ENCODE data around the gene CBLB.
A peak's percentile ranks its signal among the peaks of the same experiment; 100 is the strongest.

The CBLB gene

DNA sequence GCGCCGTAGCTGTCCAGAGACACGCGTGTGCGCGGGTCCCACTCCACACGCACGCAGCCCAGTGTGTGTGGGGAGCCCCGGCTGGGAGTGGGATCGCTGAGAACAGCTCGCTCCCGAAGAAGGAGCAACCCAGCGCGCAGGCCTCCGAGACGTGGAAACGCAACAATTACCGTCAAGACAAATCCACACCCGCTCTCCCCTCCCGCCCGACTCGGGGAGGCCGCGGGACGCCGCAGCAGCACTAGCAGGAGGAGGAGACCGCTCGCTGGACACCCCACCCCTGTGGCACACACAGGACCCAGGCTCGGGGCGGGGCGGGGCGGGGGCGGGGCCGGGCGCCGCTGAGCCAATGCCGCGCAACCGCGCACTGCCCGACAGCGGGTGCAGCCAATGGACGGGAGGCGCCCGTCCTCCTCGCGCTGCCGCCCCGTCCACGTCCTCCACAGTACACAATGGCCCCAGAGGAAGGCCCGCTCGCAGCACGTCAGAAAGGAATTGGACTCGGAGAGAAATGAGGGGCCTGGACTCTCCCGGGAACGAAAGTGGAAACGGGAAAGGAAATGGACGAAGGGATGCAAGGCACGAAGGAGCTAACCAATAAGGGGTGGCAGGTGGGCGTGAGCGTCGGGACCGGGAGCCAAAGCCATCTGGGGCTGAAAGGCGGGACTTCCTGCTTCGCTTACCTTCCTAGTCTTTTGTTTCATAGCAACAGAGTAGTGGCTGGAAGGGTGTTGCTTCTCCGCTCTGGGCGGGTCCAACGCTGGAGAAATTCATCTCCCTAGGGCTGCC, at the start of gene CBLB:
TSS of gene CBLB (minus strand) at position 271 of the 789 bp plus-strand sequence. CDS start 1,435 bp downstream, outside the sequence.
- no peak for TF ChIP-seq CTCF (IDR thresholded peaks at IDR 0.05; ENCODE audit: control insufficient read depth, extremely low read depth, insufficient read depth)
- H3K4me3 ChIP-seq (ENCODE audit: low read depth, low read length) = peak within 1 kb of the TSS; percentile 81
- DNase-seq (ENCODE audit: low read depth) = peak; percentile 94

GRCh38 chr3:105916767-105917166, 48.0 kb upstream of the CBLB start:
- no peak for DNase-seq (ENCODE audit: low read depth)
- TF ChIP-seq CTCF (IDR thresholded peaks at IDR 0.05; ENCODE audit: control insufficient read depth, extremely low read depth, insufficient read depth) = no peak
- no peak overlapping the region for H3K4me3 ChIP-seq (ENCODE audit: low read depth, low read length)

DNA sequence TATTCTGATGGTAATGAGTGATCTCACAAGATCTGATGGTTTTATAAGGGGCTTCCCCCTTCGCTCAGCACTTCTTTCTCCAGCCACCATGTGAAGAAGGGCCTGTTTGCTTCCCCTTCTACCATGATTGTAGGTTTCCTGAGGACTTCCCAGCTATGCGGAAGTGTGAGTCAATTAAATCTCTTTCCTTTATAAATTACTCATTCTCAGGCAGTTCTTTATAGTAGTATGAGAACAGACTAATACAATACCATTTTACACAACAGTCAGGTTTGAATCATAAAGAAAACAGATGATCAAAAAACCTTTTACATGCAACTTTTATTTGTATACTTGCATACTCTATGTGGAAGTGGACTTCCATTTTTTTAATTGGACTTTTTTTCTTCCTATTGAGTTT, 46.7 kb upstream of the CBLB start:
- no peak for TF ChIP-seq CTCF (IDR thresholded peaks at IDR 0.05; ENCODE audit: control insufficient read depth, extremely low read depth, insufficient read depth)
- no peak overlapping the region for H3K4me3 ChIP-seq (ENCODE audit: low read depth, low read length)
- DNase-seq (ENCODE audit: low read depth) = no peak

- no peak for DNase-seq (ENCODE audit: low read depth)
- TF ChIP-seq CTCF (IDR thresholded peaks at IDR 0.05; ENCODE audit: control insufficient read depth, extremely low read depth, insufficient read depth) = no peak
- no peak overlapping the region for H3K4me3 ChIP-seq (ENCODE audit: low read depth, low read length)
Observed at GRCh38 chr3:105913616-105914015, 44.8 kb upstream of the CBLB start.

DNA sequence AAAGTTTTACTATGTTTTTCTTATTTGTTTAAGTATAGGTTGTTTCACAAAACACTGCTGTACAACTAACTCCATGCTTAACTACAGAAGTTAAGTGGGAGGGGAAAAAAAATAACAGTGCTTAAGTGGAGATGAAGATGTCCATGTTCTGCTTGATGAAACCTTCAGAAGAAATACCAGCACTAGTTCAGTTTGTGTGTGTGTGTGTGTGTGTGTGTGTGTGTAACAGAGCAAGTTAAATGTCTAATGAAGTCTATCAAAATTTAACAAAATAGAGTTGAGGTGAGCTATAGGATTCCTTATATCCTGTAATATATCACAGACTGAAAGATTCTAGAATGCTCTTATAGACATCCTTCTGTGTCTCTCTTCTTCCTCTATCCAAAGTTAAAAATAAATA, 44.1 kb upstream of the CBLB start:
- DNase-seq (ENCODE audit: low read depth) = no peak
- no peak for TF ChIP-seq CTCF (IDR thresholded peaks at IDR 0.05; ENCODE audit: control insufficient read depth, extremely low read depth, insufficient read depth)
- no peak overlapping the region for H3K4me3 ChIP-seq (ENCODE audit: low read depth, low read length)

GRCh38 chr3:105911496-105911895, 42.7 kb upstream of the CBLB start:
- H3K4me3 ChIP-seq (ENCODE audit: low read depth, low read length) = no peak overlapping the region
- TF ChIP-seq CTCF (IDR thresholded peaks at IDR 0.05; ENCODE audit: control insufficient read depth, extremely low read depth, insufficient read depth) = no peak
- no peak for DNase-seq (ENCODE audit: low read depth)

DNA sequence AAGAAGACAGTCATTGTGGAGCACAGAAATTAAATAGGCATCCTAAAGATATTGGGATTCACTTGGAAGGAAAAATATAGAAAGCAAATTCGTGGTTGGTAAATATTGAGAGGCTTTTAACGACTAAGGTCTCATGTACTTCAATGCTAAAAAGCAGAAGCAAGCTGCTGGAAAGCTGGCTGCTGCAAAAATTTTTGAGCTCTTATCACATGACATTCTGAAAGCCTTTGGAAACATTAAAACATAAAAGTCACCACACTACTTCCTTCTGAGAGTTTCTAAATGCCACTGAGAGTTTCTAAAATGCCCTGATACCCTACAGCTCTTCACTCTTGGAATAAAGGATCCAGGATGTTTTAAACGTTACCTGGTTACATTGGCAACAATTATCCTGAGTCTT, 39.0 kb upstream of the CBLB start:
- no peak for DNase-seq (ENCODE audit: low read depth)
- H3K4me3 ChIP-seq (ENCODE audit: low read depth, low read length) = no peak overlapping the region
- TF ChIP-seq CTCF (IDR thresholded peaks at IDR 0.05; ENCODE audit: control insufficient read depth, extremely low read depth, insufficient read depth) = no peak

All from LNCaP clone FGC (cell line).